Epidermal melanocyte (primary cell): ENCODE data around the gene PRODH2.
A peak's percentile ranks its signal among the peaks of the same experiment; 100 is the strongest.

Experiments used
- DNase-seq: peaks from one replicate; pipeline ENCODE4 v3.0.0; 2011; ENCODE audit warnings: low spot score; ENCODE audit not compliant: insufficient read length

Gene PRODH2

DNA sequence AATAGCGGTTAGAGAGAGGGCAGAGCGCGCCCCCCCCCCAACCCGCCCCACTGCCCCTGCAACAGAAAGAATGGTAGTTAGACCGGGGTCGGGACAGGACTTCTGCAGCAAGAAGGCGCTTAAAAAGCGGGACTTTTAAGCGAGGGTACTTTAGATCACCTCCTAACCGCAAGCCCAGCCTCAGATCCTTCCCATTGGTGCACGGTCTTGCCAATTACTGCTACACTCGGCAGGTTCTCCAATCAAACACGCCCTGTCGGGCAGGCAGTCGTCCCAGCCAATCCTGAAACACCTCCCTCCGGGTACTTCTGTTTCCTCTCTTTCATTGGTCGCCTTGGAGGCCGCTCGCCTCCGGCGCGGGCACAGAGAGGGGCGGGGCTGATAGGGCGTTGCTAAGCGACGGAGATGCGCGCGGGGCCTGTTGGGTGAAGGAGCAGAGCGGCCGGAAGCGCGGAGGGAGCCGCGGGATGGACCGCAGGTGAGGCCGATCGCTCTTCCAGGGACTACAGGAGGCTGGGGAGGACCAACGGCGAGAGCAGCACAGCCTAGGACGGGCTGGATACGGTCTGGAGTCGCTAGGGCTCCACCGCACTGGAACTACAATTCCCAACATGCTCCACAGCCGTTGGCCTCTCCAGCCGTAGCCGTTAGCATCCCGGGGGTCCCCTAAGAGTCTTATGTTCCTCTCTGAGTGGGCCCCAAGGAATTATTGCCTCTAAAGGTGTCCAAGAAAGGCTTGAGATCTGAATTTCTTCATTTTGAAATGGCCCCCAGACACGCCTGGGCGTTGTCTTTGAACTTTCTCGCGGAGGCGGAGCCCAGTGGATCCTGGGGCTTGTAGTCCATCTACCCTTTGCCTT lies 54.7 kb downstream of the PRODH2 start, which contains the start of gene PROSER3:
TSS of gene PROSER3 (plus strand) at position 428 of the 860 bp plus-strand sequence. CDS start at position 468, 40 bp downstream.
- DNase-seq: peak; percentile 96

DNA sequence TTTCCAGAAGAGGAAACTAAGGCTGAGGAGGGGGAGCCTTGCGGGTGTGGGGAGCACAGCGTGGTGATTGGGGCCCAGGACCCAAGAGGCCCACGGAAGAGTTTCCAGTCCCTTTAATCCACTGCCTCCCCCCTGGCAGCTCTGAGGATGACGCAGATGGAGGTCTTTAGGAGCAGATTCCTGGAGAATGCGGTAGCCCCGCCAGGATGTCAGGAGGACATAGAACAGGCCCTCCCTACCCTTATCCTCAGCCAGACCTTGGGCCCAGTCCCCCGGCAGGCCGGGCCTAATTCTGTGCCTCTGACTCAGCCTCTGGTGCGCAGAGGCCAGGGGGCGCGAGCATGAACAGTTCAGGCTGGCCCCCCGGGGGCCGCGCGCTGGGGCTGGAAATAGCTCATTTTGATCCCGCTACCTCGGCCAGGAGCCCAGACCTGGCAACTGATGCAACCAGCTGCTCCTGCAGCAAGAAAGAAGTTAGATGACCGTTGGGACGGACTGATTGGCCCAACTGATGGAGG lies 55.4 kb downstream of the PRODH2 start:
- no peak for DNase-seq

DNA sequence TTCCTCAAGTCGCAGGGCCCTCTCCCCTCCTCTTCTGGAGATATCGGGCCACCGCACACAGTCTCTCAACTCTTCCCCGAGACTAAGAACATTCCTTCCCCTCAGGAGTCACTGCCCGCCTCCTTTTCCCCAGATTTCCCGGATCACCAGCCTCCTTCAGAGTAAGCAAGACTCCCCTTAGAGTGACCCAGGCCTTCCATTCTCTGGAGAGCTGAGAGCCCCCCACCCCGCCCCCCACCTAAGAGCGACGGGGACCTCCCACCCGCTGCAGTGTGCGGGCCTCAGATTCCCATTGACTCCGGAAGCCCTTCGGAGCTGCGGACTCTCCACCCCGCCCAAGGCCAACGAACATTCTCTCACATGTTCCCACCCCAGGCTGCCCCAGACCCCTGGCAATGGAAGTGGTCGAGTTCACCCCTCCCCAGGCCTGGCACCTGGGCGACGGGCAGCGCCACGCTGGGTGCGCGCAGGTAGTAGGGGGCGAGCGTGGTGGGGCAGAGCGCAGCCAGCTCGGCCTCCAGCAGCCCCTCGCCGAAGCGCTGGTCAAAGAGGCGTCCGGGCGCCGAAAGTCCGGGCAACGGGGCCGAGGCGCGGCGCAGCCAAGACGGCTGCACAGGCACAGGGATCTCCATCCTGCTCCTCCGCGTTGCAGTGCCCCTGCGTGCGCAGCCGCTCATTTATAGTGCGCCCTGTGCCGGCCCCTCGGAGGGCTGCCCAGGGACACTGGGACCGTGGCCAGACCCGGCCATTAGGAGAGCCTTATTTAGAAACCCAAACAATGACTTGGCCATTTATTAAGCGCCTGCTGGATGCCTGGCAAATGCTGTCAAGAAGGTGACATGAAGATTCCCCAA lies 56.0 kb downstream of the PRODH2 start, which contains the start of gene HSPB6:
TSS of gene HSPB6 (minus strand) at position 653 of the 854 bp plus-strand sequence. CDS start at position 632, 21 bp downstream.
- DNase-seq: no peak

DNA sequence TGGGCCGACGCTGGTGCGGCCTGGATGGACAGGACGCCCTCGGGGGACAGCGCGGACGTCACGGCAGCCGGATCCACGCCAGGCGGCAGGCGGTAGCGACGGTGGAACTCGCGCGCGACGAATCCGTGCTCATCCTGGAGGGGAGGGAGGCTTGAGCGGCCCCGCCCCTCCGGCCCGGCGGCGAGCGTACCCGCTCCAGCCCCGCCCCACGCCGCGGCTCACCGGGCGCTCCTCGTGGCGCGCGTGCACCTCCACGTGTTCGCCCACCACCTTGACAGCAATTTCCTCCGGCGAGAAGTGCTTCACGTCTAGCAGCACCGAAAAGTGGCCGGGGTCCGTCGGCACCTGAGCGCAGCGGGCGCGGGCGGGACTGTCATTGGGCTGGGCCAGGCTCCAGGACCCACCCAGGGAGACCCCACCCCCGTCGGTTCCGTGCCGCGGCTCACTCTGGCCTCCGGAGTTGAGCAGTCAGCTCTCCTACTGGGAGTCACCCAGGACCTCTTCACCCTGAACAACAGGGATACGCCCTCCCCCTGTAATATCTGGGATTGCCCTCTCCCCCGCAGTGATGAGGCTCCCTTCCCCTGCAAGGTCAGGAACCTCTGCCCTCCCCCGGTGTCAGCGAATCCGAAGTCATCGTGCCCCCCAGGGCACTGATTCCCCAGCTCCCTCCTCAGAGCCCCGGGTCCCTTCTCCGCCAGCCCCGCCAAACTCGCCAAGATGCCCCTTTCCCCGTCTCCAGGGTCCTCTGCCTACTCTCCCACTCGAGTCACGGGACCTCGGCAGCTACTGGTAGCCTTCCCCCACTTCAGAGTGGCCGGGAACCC lies 56.9 kb downstream of the PRODH2 start:
- no peak for DNase-seq

DNA sequence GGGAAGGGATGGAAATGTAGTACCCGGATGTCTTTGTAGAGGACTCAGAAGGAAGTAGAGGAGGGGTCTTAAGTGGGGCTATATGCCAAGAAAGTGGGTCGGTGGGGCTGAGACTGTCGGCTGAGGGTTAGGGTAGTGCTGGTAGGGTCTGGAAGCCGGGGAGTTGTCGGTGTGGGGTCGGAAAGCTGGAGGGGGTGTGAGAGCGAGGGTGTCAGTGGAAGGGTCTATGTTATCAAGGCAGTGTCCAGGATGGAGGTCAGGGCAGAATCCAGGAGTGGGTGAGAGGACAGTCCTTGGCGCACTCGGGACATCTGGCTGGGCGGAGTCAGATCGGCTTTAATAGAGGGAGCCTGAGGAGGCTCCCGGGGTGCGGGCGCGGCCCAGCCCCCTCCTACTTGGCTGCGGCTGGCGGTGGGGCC lies 57.5 kb downstream of the PRODH2 start:
- DNase-seq: no peak

DNA sequence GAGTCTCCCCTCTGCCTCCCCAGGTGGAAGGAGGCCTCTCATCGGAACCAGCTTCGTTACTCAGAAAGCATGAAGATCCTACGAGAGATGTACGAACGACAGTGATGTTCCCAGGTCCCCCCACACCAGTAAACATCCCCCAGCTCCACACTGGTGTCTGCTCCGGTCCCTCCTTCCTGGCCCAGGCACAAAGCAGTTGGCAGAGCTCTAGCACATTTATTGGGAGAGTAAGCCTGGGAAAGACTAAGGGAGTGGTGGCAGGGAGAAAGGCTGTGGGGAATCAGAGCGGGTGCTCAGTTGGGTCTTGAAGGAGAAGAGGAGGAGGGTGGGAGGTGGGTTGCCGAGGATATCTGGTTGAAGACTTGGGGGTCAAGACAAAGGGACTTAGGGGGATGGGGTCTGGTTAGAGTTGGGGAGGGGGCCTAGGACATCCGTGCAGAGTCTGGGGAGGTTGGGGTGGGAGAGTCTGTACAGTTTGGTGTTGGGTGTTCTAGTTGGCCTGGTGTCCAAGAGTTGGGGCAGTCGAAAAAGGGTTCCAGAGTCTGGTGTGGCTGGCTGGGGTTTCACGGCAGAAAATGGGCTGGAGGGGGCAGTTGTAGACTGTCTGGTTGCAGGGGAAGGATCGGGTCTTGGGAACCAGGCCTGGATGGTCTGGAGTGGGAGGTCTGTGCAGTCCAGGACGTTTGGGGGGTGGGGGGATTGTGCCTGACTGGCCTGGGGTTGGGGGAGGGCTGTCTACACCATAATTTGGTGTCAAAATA lies 58.1 kb downstream of the PRODH2 start:
- DNase-seq: no peak

DNA sequence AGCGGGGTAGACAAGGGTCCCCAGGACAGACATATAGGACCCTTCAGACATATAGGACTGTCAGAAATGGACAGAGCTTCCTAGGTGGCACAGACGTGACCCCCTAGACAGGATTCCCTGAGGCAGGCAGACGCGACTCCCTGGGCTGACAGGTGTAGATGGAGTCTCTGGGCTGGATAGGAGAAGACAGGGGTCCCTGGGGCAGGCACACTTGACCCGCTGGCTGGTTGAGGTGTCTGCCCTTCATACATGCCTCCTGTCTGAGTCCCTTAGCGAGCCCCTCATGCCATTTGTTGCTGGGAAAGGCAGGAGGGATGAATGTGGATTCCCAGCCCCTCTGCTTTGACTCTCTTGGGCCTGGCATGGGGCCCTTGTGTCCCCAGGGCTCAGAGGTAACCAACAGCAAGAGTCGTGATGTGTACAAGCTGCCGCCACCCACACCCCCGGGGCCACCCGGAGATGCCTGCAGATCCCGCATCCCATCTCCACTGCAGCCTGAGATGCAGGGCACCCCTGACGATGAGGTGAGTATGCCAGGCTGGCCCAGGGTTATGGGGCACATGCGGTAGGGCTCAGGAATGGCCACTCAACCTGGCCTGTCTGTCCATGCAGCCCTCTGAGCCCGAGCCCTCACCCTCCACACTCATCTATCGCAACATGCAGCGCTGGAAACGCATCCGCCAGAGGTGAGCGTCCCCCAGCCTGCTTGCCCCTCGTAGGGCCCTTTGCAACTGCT lies 58.8 kb downstream of the PRODH2 start:
- DNase-seq: no peak

DNA sequence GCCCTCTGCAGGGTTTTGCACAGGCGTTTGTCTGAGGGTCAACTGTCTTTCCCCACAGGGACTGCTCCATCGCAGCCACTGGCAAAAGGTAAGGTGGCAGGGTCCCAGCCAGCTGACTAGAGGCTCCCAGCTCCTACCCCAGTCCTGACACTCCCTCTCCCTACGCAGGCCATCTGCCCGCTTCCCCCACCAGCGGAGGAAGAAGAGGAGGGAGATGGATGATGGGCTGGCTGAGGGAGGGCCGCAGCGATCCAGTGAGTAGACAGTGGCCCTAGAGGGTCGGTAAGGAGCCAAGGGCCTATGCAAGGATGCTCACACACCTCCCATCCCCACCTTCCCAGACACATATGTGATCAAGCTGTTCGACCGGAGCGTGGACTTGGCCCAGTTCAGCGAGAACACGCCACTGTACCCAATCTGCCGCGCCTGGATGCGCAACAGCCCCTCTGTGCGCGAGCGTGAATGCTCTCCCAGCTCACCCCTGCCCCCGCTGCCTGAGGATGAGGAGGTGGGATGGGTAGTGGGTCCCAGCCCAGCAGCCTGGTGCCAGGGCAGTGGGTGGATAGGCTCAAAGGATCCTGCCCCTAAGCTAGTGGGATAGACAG lies 59.8 kb downstream of the PRODH2 start:
- DNase-seq: no peak

DNA sequence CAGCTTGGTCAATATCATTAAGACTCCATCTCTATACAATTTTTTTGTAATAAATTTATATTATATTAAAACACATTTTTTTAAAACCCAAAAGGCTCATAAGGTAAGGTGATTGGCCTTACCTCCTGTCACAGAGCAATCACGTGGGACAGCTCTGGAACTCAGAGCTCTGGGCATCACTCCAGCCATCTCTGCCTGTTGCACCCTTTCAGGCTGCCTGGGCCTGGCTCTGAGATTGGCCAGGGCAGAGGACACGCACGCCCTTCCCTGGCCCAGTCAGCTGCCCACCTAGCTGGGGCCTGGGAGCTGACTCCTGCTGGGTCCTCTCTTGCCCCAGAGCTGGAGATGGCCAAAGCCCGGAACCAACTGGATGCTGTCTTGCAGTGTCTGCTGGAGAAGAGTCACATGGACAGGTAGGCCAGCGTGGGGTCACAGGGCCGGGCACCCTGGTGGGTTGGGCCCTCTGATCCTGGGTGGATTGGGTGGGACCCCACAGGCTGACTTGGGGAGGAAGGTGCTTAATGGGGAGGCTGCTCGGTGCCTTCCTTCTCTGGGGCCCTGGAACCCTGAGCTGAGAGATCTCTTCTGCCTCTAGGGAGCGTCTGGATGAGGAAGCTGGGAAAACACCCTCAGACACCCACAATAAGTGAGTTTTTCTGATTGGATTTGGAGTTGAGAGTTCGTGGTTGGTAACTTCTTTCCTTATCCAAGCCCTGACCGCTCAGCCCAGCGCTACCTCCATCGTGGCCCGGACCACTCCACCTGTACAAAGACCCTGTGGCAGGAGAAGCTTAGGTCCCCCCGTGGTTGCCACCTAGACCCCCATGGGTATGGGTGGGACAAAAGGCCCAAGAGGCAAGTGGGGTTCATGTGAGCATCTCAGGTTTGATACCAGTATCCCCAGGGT lies 60.6 kb downstream of the PRODH2 start:
- DNase-seq: no peak

DNA sequence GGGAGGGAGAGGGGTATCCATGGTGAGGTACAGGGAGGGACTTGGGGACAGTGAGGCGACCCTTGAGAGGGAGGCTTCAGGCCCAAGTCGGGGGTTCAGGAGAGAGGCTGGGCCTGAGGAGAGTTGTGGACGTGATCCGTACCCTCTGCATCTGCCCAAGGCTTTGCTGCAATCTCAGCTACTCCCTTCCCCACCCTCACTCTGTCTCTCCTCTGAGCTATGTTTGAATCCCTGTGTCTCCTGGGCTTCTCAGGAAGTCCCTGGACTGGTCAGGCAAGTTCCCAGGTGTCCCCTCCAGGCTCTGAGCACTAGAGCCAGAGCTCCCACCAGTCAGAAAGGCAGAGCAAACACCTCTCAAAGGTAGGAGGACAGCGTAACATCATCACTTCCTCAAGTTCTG lies 62.5 kb downstream of the PRODH2 start:
- DNase-seq: no peak
